Cardiac fibroblast (primary cell): ENCODE measurements around the gene FCRL5.
"Not testable (repeated sequence)": the region's sequence is repeated elsewhere in the genome, so short reads cannot be mapped to it uniquely, and the experiment has no call there.

Experiments
- DNase-seq, 2 donors: peaks; one replicate each; pipeline versions ENCODE4 v3.0.0 to v3.0.0-alpha.2; 2010; ENCODE audit warnings: low read depth in 2 of 2
- H3K4me3 ChIP-seq, 2 donors: replicated peaks in 1 of 2; 1 replicate in 1 of 2; 2 replicates in 1 of 2; pipeline ENCODE4 v1.5.1; 2011; ENCODE audit warnings: low read depth in 2 of 2, low read length in 2 of 2, mild to moderate bottlenecking in 2 of 2, moderate library complexity in 1 of 2
- CTCF ChIP-seq: IDR thresholded peaks from one replicate; pipeline ENCODE4 v1.5.1; 2011; ENCODE audit warnings: low read depth, mild to moderate bottlenecking, low read length, inconsistent platforms

Gene FCRL5

GRCh38 chr1:157494093-157494492 is 58.2 kb downstream of the FCRL5 start:
- TF ChIP-seq CTCF = no peak
- DNase-seq = no peak
- no peak overlapping the region for H3K4me3 ChIP-seq

- H3K4me3 ChIP-seq = no peak overlapping the region
- peak; percentile 57 to 74 for DNase-seq
- TF ChIP-seq CTCF = peak; percentile 79
These were observed 61.7 kb downstream of the FCRL5 start for GRCh38 chr1:157490467-157491165.

- DNase-seq = no peak
- no peak overlapping the region for H3K4me3 ChIP-seq
- no peak for TF ChIP-seq CTCF
These were observed 64.2 kb downstream of the FCRL5 start for GRCh38 chr1:157488156-157488555.

GRCh38 chr1:157487504-157487903 is 64.8 kb downstream of the FCRL5 start:
- DNase-seq = no peak
- no peak for TF ChIP-seq CTCF
- no peak overlapping the region for H3K4me3 ChIP-seq

- TF ChIP-seq CTCF = no peak
These were observed 65.2 kb downstream of the FCRL5 start for GRCh38 chr1:157487096-157487495.

GRCh38 chr1:157486400-157486799 is 65.9 kb downstream of the FCRL5 start:
- H3K4me3 ChIP-seq, DNase-seq: not testable (repeated sequence)

More at GRCh38 chr1:157487096-157487495, 65.2 kb downstream of the FCRL5 start:
- no peak overlapping the region for H3K4me3 ChIP-seq
- no peak for DNase-seq

- DNase-seq = no peak
- no peak for TF ChIP-seq CTCF
- H3K4me3 ChIP-seq = no peak overlapping the region
These were observed 66.5 kb downstream of the FCRL5 start for GRCh38 chr1:157485793-157486192.
